Chondrocyte (in vitro differentiated cells): ENCODE measurements around the gene AGBL5. TPM values are rescaled to one million over a fixed set of nuclear protein-coding genes. Genes with fewer than 3 reads are reported as not detected.
A peak's percentile ranks its signal among the peaks of the same experiment; 100 is the strongest.

ENCODE experiments used
- DNase-seq: peaks from one replicate; pipeline ENCODE4 v3.0.0; 2021; ENCODE audit warnings: mixed read lengths, low spot score
- H3K27ac Mint-ChIP-seq: one replicate; pipeline ENCODE4 v1.8.0; 2021; ENCODE audit warnings: mild to moderate bottlenecking, moderate library complexity, mixed read lengths; ENCODE audit not compliant: unreplicated experiment
- H3K27me3 Mint-ChIP-seq: 2 replicates; pipeline ENCODE4 v1.8.0; 2021; ENCODE audit warnings: low read depth, mixed read lengths
- H3K36me3 Mint-ChIP-seq: 2 replicates; pipeline ENCODE4 v1.8.0; 2021; ENCODE audit warnings: low read depth, mixed read lengths
- H3K4me1 Mint-ChIP-seq: 2 replicates; pipeline ENCODE4 v1.8.0; 2021; ENCODE audit warnings: low read depth, mild to moderate bottlenecking, mixed read lengths
- H3K4me3 Mint-ChIP-seq: one replicate; pipeline ENCODE4 v1.8.0; 2021; ENCODE audit warnings: mild to moderate bottlenecking, moderate library complexity, mixed read lengths; ENCODE audit not compliant: unreplicated experiment
- H3K9me3 Mint-ChIP-seq: 2 replicates; pipeline ENCODE4 v1.8.0; 2021; ENCODE audit warnings: low read depth, mixed read lengths
- total RNA-seq: library from RNA; stranded (reverse); gene quantifications from 3 replicates; pipeline ENCODE4 v1.2.1, GENCODE V29; 2021
- TF ChIP-seq, protein P1 (sequence below): fragments of 200-600 bp; sonication (generic); IDR thresholded peaks from 2 replicates; pipeline ENCODE4 v1.5.0; 2021; ENCODE audit warnings: antibody characterized with exemption, mild to moderate bottlenecking, moderate library complexity

The AGBL5 gene
- total RNA-seq, 1 donor from 2014 or later = 16.3 TPM

GRCh38 chr2:27049422-27050280, 1.8 kb upstream of the AGBL5 start:
- peak overlapping the region; percentile 88 for H3K4me3 Mint-ChIP-seq
- H3K36me3 Mint-ChIP-seq = no peaks in the 10 kb centered on the region
- no peaks in the 10 kb centered on the region for H3K27me3 Mint-ChIP-seq
- TF ChIP-seq, protein P1, sequence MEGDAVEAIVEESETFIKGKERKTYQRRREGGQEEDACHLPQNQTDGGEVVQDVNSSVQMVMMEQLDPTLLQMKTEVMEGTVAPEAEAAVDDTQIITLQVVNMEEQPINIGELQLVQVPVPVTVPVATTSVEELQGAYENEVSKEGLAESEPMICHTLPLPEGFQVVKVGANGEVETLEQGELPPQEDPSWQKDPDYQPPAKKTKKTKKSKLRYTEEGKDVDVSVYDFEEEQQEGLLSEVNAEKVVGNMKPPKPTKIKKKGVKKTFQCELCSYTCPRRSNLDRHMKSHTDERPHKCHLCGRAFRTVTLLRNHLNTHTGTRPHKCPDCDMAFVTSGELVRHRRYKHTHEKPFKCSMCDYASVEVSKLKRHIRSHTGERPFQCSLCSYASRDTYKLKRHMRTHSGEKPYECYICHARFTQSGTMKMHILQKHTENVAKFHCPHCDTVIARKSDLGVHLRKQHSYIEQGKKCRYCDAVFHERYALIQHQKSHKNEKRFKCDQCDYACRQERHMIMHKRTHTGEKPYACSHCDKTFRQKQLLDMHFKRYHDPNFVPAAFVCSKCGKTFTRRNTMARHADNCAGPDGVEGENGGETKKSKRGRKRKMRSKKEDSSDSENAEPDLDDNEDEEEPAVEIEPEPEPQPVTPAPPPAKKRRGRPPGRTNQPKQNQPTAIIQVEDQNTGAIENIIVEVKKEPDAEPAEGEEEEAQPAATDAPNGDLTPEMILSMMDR = no peak
- H3K27ac Mint-ChIP-seq = peak overlapping the region; percentile 99
- H3K9me3 Mint-ChIP-seq = no peaks in the 10 kb centered on the region
- H3K4me1 Mint-ChIP-seq = peaks cover 13% of the 10 kb centered on the region
- DNase-seq = no peak

GRCh38 chr2:27050281-27050995, 1.0 kb upstream of the AGBL5 start:
- Mint-ChIP-seq H3K4me1 (peaks cover 13% of the 10 kb centered on the region), H3K36me3 (peaks cover 2% of the 10 kb centered on the region), H3K27ac (peak overlapping the region; percentile 99), H3K4me3 (peak overlapping the region; percentile 88), H3K9me3 (no peaks in the 10 kb centered on the region), H3K27me3 (no peaks in the 10 kb centered on the region)
- no peak for DNase-seq
- TF ChIP-seq, protein P1 = peak; percentile 73

- DNase-seq = no peak
- H3K4me3 Mint-ChIP-seq = peak overlapping the region; percentile 88
- TF ChIP-seq, protein P1 = no peak
- no peaks in the 10 kb centered on the region for H3K9me3 Mint-ChIP-seq
- peak overlapping the region; percentile 94 for H3K27ac Mint-ChIP-seq
- H3K27me3 Mint-ChIP-seq = no peaks in the 10 kb centered on the region
- peaks cover 13% of the 10 kb centered on the region for H3K4me1 Mint-ChIP-seq
- H3K36me3 Mint-ChIP-seq = peaks cover 7% of the 10 kb centered on the region
Measured at GRCh38 chr2:27051902-27052645, 606 bp downstream of the AGBL5 start.

GRCh38 chr2:27053321-27053720, 1.9 kb downstream of the AGBL5 start:
- H3K4me3 Mint-ChIP-seq = no peak overlapping the region

More at GRCh38 chr2:27053321-27053720, 1.9 kb downstream of the AGBL5 start:
- H3K4me1 Mint-ChIP-seq = peaks cover 13% of the 10 kb centered on the region
- no peak overlapping the region for H3K27ac Mint-ChIP-seq
- no peaks in the 10 kb centered on the region for H3K27me3 Mint-ChIP-seq
- TF ChIP-seq, protein P1 = no peak
- H3K36me3 Mint-ChIP-seq = peaks cover 7% of the 10 kb centered on the region
- no peak for DNase-seq
- no peaks in the 10 kb centered on the region for H3K9me3 Mint-ChIP-seq
